Effector CD8-positive, alpha-beta T cell (primary cell): ENCODE results near the gene PRR14L.
"Not testable (repeated sequence)": the region's sequence is repeated elsewhere in the genome, so short reads cannot be mapped to it uniquely, and the experiment has no call there.

Experiments used
- DNase-seq: peaks from one replicate; lab custom pipeline; 2025; lab: John Stamatoyannopoulos, UW
- total RNA-seq, 4 experiments: gene quantifications; one replicate each; lab custom pipeline; 2026; lab: John Stamatoyannopoulos, UW

PRR14L gene
- 117 to 189 (median 142) reads per million in 4 experiments for total RNA-seq

DNA sequence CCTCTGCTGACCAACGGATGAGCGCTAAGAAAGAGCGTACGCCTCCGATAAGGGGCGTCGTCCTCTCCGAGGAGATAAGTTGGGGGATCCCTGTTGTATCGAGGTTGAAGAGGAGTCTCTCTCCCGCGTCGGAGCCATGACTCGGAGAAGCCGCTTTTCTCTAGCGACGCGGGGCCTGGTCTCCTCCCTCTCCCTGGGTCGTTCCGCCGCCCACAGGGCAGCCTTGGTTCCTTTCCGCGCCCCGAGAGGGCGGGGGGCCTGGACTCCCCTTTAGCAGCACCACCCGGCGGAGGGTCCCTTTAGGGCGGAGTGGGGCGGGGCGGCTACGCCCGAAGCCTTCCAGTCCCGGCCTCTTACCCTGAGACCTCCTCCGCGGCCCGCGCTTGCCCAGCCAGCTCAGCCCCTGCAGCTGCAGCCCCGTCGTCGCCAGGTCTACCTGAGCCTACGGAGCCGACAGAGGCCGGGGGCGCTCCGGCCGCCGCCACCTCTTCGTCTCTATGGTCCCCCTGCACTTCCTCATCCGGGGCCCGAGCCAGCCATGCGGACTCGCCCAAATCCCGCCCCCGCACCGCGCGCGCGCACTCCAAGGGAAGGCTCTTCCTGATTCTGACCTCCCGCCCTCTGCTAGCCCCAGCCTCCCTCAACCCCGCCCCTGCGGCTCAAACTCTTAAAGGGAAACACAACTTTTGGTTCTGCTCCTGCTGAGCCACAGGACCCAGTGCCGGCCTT lies at the start of gene PRR14L:
Gene PRR14L (minus strand): TSS at position 497 of the 729 bp plus-strand sequence. CDS start 11,272 bp downstream, outside the sequence.
- DNase-seq = peak; percentile 95

DNA sequence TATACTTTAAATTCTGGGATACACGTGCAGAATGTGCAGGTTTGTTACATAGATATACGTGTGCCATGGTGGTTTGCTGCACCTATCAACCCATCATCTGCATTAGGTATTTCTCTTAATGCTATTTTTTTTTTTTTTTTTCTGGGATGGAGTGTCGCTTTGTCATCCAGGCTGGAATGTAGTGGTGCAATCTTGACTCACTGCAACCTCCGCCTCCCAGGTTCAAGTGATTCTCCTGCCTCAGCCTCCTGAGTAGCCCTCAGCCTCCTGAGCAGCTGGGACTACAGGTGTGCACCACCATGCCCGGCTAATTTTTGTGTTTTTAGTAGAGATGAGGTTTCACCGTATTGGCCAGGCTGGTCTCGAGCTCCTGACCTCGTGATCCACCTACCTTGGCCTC lies 49.4 kb upstream of the PRR14L start:
- not testable (repeated sequence) for DNase-seq

DNA sequence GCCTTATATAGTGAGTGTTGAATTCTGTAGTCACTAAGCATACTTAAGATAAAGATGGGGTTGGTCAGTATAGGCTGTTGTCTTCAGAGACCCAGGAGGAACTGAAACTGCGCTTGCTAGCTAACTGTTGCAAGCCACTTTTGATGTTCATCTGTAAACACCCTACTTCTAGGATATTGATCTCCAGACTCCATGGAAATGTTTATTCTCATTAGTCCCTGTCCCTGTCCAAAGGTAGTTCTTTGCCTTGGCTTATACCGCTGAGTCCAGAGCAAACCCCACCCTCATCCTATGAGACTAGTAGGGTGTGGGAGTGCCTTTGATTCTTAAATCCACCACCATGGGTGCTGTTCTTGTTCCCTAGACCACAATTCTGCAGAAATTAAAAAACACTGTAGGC lies 40.3 kb upstream of the PRR14L start:
- DNase-seq = no peak

DNA sequence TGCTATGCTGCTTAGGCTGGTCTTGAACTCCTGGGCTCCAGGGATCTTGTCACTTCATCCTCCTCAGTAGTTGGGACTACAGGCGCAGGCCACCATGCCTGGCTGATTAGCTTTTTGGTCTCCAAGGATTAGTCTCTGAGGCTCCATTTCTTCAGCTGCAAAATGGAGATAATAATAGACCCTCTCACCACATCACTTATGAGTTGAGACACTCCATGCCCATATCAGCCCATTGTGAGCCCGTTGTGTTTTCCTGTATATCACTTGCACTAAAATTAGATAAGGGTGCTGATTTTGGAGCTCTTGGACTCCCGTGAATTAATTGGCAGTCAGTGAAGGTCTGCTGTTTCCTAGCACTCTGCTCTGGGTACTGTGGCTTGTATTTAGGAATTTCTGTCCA lies 39.9 kb upstream of the PRR14L start:
- DNase-seq = no peak

DNA sequence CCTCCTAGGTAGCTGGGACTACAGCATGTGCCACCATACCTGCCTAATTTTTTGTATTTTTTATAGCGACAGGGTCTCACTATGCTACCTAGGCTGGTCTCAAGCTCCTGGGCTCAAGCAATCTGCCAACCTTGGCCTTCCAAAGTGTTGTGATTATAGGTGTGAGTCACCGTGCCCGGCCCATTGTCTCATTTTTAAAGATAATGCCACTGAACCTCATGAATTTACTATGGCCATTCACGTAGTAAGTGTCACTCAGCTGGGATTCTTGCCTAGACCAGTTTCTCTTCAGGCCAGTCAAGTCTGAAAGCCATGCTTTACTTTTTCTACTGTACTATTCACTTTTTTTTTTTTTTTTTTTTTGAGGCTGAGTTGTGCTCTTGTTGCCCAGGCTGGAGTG lies 26.3 kb upstream of the PRR14L start:
- no peak for DNase-seq

DNA sequence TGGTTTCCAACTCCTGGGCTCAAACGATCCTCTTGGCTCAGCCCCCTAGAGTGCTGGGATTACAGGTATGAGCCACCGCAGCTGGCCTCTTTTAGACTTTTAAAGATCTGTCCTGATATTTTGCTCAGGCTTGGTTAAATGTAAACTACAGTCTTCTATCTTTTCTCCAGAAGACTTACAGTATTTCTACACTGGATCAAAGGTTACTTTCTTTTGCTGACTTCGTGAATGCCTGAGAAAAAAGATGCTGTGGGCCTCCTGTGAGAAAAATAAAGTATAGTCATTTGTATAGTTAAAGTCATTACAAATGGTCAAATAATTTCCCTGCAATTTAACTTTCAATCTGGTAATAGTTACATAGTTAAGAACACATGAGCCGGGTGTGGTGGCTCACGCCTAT lies 23.5 kb upstream of the PRR14L start:
- DNase-seq = no peak

DNA sequence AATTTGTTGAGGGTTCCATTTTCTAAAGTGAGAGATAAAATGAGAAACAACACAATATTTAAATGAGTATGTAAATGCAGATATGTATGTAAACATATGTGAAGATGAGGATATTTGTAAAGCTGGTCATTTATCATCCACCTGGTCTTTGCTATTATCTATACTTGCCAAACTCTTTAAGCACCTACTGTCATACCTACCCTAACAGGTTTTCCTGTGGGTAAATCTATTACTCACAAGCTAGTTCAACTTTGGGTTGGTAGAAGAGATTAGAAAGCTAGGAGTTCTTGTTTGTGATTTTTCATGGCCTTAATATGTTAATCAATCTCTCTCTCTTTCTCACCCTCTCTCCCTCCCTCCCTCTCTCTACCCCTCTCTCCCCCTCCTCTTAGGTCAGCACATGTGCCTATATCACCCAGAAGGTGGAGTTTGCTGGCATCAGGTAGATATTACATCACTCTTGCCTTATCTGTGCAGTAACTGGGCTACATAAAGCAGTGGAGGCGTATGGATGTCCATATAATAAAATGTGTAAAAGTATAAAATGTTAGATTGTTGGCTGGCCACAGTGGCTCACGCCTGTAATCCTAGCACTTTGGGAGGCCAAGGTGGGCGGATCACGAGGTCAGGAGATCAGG lies 18.6 kb upstream of the PRR14L start:
- DNase-seq = no peak

DNA sequence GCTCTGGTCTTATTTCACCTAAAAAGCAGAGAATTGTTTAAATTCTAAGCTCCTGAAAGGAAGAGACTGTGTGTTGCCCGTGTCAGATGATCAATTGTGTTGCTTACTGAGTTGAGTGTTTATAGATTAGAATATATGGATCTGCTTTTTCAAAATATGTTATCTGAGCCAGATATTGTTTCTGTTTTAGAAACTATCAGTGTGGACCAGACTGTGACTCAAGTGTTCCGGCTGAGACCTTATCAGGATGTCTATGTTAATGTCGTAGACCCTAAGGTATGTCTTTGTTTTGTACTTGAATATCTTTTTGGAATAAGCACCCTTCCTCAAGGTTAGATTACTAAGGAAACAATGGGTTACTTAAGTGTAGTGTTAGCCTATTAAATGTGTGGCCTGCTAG lies 14.9 kb upstream of the PRR14L start:
- DNase-seq = no peak

DNA sequence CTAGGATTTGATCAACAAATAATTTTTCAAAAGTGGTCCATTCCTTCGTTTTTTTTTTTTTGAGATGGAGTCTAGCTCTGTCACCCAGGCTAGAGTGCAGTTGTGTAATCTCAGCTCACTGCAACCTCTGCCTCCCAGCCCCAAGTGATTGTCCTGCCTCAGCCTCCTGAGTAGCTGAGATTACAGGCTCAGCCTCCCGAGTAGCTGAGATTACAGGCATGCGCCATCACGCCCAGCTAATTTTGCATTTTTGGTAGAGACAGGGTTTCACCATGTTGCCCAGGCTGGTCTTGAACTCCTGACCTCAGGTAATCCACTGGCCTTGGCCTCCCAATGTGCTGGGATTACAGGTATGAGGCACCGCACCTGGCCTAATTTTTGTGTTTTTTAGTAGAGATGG lies 8.9 kb upstream of the PRR14L start:
- DNase-seq = not testable (repeated sequence)

DNA sequence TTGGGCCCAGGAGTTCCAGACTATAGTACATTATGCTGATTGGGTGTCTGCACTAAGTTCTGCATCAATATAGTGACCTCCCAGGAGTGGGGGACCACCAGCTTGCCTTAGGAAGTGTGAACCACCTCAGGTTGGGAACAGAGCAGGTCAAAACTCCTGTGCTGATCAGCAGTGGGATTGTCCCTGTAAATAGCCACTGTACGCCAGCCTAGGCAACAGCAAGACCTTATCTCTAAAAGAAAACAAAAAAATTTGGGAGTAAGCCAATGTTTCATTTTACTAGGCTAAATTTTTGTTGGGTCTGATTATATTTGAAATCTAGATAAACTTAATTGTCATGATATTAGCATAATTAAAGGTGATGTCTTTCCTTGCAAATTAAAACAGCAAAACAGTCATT lies 7.3 kb upstream of the PRR14L start:
- DNase-seq = no peak

DNA sequence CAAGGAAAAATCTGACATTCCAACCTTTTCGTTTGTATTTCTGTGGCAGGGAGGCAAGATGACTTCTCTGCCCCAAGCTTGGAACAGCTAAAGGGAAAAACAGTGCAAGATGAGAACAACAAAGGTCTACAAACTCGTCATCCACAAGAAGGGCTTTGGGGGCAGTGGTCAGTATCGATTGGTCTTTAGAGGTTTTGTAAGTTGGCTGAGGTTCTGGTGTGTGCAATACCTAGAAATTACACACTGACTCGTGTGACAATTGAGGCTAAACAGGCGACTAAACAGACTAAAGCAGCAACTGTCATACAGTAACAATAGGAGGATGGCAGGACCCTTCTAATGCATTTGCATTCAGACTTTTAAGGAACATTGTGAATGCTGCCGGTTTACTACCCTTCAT lies 4.9 kb upstream of the PRR14L start:
- no peak for DNase-seq

DNA sequence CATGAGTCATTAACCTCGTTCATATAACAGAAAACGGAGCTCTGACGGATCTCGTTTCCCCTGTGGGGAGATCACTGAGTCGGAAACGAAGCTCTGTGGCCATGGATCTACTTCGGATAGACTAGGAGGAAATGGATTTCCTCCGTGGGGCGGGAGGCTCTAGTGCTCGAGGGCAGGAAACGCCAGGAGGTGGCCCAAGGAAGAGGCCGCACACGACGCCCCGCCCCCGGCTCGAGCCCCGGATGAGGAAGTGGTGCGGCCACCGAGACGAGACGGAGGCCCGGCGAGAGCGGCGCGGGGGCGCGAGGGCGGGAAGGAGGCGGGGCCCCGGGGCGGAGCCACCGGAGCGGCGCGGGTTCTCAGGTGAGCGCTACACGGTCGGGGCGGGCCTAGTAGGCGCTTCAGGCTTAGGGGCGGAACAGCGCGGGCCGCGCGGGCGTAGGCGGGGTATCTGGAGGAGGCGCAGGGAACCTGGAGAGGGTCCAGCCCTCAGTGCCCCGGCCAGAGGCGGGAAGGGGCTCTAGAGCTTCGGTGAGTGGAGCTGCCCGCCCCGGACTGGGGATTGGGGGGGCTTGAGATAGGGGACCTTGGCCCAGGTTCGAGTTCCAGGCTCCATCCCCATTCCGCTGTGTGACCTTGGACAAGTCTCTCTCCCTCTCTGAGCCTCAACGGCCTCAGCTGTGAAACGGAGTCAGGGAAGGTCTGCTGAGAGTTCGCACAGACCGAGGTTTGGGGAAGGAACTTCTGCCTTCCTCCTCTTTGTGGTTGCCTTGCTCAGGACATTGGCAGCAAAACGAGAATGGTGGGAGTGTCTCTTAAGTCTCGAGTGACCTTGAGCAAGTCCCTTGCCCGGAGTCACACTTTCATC lies 3.9 kb upstream of the PRR14L start, which contains the start of gene DEPDC5:
Gene DEPDC5 (plus strand): TSS at position 386 of the 868 bp plus-strand sequence. CDS start 903 bp downstream, outside the sequence.
- peak; percentile 92 for DNase-seq

DNA sequence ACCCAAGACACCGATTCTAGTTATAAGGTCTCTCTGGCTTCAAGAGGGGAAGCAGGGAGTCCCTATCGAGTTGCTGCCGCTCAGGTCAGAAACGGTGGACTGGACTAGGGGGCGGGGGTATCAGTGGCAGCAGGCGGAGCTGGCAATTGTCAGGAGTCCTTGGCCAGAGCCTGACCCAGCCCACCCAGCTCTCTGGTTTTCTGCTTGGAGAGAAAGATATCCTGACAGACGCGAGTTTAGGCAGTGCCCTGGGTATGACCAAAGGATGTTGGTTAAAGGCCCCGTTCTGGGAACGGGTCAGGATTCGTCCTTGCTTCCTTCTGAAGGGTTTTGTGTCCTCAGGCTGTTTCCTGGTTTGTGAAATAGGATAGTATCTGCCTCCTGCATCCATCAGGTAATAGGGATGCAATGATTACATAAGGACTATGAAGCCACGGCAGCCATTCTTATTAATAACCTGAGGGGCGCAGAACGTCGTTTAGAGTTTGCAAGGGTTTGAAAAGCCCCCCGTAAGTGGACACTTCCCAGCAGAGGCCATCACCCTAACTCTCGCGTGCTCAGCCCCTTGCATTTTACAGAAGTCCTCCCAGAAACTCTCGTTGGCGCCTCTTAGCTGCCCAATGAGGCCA lies 3.2 kb upstream of the PRR14L start:
- no peak for DNase-seq

DNA sequence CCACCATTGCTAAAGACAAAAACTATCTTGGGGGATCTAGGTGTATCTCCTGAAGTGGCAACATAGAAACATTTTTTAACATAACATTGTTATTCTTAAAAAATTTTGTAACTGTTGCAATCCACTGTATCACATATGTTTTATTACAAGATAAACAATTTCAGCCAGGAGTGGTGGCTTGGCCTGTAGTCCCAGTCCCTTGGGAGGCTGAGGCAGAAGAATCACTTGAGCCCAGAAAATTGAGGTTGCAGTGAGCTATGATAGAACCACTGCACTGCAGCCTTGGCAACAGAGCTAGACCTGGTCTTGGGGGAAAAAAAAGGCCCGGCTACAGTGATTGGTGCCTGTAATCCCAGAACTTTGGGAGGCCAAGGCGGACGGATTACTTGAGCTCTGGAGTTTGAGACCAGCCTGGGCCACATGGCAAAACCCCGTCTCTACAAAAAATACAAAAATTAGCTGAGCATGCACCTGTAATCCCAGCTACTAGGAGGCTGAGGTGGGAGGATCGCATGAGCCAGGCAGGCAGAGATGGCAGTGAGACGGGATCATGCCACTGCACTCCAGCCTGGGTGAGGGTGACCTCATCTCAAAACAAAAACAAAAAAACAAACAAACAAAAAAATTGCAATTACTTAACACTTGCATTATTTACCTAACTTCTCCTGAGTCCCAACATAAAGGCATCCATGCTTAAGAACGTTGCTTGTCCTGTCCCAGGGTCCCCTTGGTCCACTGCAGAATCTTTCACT lies 2.3 kb upstream of the PRR14L start:
- no peak for DNase-seq

DNA sequence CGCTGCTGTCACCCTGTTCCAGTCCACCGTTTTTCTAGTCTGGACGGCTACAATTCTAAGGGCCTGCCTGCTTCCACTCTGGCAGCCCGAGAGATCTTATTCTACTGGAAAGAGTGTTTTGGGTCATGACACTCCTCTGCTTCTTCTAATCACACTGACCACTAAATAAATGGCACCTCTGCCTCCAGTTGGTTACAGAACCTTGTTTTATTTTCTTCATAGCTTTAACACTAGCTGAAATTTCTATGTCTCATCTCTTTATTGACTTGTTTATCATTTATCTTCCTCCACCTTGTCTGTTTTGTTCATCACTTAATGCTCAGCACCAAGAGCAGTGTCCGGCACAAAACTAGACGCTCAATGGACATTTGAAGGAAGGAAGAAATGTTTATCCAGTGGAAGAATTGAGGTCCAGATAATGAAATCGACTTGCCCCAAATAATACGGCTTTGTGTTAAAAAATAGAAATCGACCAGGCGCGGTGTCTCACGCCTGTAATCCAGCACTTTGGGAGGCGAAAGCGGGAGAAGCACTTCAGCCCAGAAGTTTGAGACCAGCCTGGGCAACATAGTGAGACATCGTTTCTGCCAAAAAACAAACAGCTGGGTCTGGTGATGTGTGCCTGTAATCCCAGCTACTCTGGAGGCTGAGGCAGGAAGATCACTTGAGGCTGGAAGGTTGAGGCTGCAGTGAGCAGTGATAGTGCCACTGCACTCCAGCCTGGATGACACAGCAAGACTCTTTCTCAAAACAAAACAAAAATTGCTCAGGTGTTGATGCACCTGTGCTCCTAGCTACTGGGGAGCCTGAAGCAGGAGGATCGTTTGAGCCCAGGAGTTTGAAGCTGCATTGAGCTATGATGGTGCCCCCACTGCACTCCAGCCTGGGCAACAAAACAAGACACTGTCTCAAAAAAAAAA lies 693 bp upstream of the PRR14L start:
- DNase-seq = no peak

DNA sequence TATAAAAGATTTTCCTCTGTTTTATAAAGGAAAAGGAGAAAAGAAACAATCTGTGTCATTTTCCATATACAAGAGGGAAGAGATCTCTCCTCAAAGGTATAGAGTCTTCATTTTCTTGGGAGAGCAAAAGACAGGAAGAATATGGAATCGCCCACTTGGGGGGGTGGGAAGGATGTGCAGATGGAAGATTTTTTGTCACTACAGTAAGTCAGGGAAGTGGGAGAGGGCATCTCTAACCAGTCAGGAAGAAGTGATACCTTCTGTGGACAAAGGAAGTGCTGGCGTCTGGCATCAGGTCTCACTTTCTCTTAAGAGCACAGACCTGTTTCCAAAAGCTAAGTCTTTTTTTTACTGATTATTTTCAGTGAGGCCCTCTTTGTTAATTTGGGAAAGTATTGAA lies 1.4 kb downstream of the PRR14L start:
- no peak for DNase-seq

DNA sequence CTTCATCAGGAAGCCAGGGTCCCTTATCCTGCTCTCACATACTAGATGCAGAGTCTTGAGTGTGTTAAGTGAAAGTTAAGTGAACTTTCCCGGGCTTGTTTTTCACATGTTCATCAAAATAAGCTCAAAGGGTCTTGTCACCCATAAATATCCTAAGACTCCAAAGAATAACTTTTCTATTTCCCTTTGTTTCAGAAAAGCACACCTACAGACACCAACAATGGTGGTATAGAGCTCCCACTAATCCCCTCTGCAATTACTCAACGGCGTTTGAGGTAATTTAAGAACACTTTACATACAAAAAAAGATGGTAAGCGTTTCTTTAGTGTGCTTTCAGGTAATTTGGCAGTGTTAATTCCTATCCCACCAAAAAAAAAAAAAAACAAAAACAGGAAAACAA lies 2.5 kb downstream of the PRR14L start:
- DNase-seq = no peak

DNA sequence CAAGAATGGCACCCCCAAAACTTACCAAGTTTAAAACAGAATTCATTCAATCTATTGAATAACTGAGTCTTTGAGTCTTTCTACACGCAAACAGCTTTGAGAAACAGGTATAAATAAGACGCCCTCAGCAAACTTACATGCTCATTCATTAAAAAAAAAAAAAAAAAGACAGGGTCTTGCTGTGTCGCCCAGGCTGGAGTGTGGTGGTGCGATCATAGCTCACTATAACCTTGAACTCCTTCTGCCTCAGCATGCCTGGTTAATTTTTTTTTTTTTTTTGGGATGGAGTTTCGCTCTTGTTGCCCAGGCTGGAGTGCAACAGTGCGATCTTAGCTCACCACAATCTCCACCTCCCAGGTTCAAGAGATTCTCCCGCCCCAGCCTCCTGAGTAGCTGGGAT lies 6.1 kb downstream of the PRR14L start:
- no peak for DNase-seq

DNA sequence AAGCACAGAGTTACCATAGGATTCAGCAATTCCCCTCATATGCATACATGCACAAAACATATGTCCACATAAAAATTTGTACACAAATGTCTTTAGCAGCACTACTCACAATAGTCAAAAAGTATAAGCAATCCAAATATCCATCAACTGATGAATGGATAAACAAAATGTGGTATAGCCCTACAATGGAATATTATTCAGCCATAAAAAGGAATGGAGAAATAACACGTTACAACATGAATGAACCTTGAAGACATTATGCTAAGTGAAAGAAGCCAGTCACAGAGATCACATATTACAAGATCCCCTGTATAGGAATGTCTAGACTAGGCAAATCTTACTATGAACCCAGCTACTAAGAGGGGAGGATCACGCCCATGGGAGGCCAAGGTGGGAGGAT lies 7.2 kb downstream of the PRR14L start:
- DNase-seq = no peak

DNA sequence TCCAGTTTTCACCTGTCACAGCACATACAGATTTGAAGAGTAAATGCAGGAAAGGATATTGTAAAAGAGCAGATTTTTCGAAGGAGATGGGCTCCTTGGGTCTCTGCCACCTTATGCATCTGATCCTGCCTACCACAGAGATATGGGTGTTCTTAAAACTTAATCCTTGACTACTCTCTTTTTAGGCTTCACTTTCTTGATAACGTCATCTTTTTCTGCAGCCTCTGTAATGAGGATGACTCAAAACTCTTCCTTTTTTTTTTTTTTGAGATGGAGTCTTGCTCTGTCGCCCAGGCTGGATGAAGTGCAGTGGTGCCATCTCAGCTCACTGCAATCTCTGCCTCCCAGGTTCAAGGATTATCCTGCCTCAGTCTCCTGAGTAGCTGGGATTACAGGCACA lies 7.8 kb downstream of the PRR14L start:
- no peak for DNase-seq
